Measurements from ENCODE around the gene NTN1. TPM values are rescaled to one million over a fixed set of nuclear protein-coding genes. Genes with fewer than 3 reads are reported as not detected.

Gene NTN1
- total RNA-seq, 1 donor from 2014 or later: under 0.01 TPM

GRCh38 chr17:9004132-9004960, 17.0 kb upstream of the NTN1 start:
- DNase-seq (ENCODE audit: low read depth) (no peak), FAIRE-seq (no peak)
- peaks cover 14% of the 10 kb centered on the region for H3K27me3 ChIP-seq (ENCODE audit: control insufficient read depth, insufficient read depth, low read length)
- no peaks in the 10 kb centered on the region for H3K36me3 ChIP-seq (ENCODE audit: control insufficient read depth, insufficient read depth, low read length)
- H3K4me3 ChIP-seq (ENCODE audit: low read depth, low read length): no peak overlapping the region
- no peak for TF ChIP-seq CTCF (IDR thresholded peaks at IDR 0.05; ENCODE audit: insufficient read depth, low read length, severe bottlenecking)

DNA sequence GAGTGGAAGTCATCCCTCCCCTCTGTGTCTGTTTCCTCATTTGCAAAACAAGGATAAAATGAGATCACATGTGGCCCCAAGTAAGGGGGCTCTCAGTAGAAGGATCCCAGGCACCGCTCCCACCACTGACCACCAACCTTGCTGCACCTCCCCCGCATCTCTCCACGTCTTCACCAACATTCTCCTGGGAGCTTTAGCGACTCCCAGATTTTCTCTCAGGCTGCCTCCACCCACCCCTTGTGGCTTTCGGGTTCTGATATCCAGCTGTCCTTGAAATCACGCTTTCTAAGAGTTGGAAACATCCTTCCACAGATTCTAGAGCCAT, 16.4 kb upstream of the NTN1 start:
- no peak for FAIRE-seq
- no peak overlapping the region for H3K4me3 ChIP-seq (ENCODE audit: low read depth, low read length)
- H3K27me3 ChIP-seq (ENCODE audit: control insufficient read depth, insufficient read depth, low read length): peaks cover 14% of the 10 kb centered on the region
- TF ChIP-seq CTCF (IDR thresholded peaks at IDR 0.05; ENCODE audit: insufficient read depth, low read length, severe bottlenecking): no peak
- DNase-seq (ENCODE audit: low read depth): no peak
- no peaks in the 10 kb centered on the region for H3K36me3 ChIP-seq (ENCODE audit: control insufficient read depth, insufficient read depth, low read length)

DNA sequence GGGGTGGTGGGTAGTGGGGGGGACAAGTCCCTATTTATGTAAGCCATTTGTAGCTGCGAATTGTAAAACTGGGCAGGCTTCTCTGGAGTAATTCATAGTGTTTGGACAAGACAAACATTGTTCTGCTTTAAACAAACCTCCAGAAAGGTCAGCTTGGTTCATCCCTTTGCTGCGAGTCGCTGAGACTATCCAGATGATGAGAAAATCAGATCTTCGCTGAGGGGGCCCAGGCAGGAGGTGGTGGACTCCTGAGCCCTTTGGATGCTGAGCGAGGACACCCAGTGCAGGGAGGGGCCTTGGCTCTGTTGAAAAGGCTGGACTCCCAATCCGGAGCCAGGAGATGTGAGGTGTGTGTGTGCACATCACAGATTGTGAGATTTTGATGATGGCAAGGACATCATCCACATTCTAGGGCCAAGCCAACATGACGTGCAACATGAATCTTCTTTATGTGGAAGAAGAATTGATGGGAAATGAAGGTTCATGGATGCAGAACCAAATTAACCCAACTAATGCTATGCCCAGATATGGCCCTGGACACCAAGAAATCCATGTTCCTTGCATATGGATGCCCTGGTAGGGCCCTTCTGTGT, 15.0 kb upstream of the NTN1 start:
- Histone ChIP-seq H3K4me3 (ENCODE audit: low read depth, low read length) (no peak overlapping the region), H3K36me3 (ENCODE audit: control insufficient read depth, insufficient read depth, low read length) (no peaks in the 10 kb centered on the region), H3K27me3 (ENCODE audit: control insufficient read depth, insufficient read depth, low read length) (peaks cover 14% of the 10 kb centered on the region)
- no peak for FAIRE-seq
- TF ChIP-seq CTCF (IDR thresholded peaks at IDR 0.05; ENCODE audit: insufficient read depth, low read length, severe bottlenecking): no peak
- no peak for DNase-seq (ENCODE audit: low read depth)

GRCh38 chr17:9007052-9007714, 14.1 kb upstream of the NTN1 start:
- DNase-seq (ENCODE audit: low read depth) (no peak), FAIRE-seq (no peak)
- Histone ChIP-seq H3K4me3 (ENCODE audit: low read depth, low read length) (no peak overlapping the region), H3K36me3 (ENCODE audit: control insufficient read depth, insufficient read depth, low read length) (no peaks in the 10 kb centered on the region), H3K27me3 (ENCODE audit: control insufficient read depth, insufficient read depth, low read length) (peaks cover 14% of the 10 kb centered on the region)
- no peak for TF ChIP-seq CTCF (IDR thresholded peaks at IDR 0.05; ENCODE audit: insufficient read depth, low read length, severe bottlenecking)

- FAIRE-seq: no peak
- H3K36me3 ChIP-seq (ENCODE audit: control insufficient read depth, insufficient read depth, low read length): no peaks in the 10 kb centered on the region
- H3K27me3 ChIP-seq (ENCODE audit: control insufficient read depth, insufficient read depth, low read length): peaks cover 7% of the 10 kb centered on the region
- no peak for DNase-seq (ENCODE audit: low read depth)
- H3K4me3 ChIP-seq (ENCODE audit: low read depth, low read length): no peak overlapping the region
- no peak for TF ChIP-seq CTCF (IDR thresholded peaks at IDR 0.05; ENCODE audit: insufficient read depth, low read length, severe bottlenecking)
Observed at GRCh38 chr17:9009096-9009495, 12.2 kb upstream of the NTN1 start.

Data from bronchial epithelial cell (primary cell).